Gastroesophageal sphincter (tissue), 4 donors: Measurements from ENCODE around the gene SLC38A3. TPM values are rescaled to one million over a fixed set of nuclear protein-coding genes. Genes with fewer than 3 reads are reported as not detected.

Source experiments
- ATAC-seq: fragments of 150-250 bp; one replicate; pipeline ENCODE4 v1.9.1; 2016; ENCODE audit warnings: mild to moderate bottlenecking, moderate library complexity
- H3K27ac ChIP-seq, 4 donors: fragments of 200-600 bp; sonication (generic) in 3 of 4; 1 replicate in 3 of 4; 2 replicates in 1 of 4; pipeline ENCODE4 v1.5.1; 2016 to 2019
- H3K27me3 ChIP-seq: fragments of 200-600 bp; sonication (generic); one replicate; pipeline ENCODE4 v1.5.1; 2019
- H3K36me3 ChIP-seq, 2 donors: fragments of 200-600 bp; sonication (generic); one replicate each; pipeline ENCODE4 v1.5.1; 2019; ENCODE audit warnings: control low read depth in 1 of 2
- H3K4me1 ChIP-seq, 3 donors: fragments of 200-600 bp; sonication (generic); 1 replicate in 2 of 3; 2 replicates in 1 of 3; pipeline ENCODE4 v1.5.1; 2016 to 2019; ENCODE audit warnings: control low read depth in 2 of 3
- H3K4me3 ChIP-seq, 2 donors: fragments of 200-600 bp; sonication (generic); one replicate each; pipeline ENCODE4 v1.5.1; 2019; ENCODE audit warnings: mild to moderate bottlenecking in 1 of 2, moderate library complexity in 1 of 2
- H3K9me3 ChIP-seq, 3 donors: fragments of 200-600 bp; sonication (generic); one replicate each; pipeline ENCODE4 v1.5.1; 2017 to 2019; ENCODE audit warnings: control low read depth in 2 of 3
- CTCF ChIP-seq, 4 experiments: fragments of 200-600 bp in 2 of 4; fragments of 450-650 bp in 2 of 4; sonication (generic) in 1 of 4; IDR thresholded peaks; one replicate each; pipeline ENCODE4 v1.5.1; 2017 to 2019; ENCODE audit warnings: antibody characterized with exemption in 4 of 4, mild to moderate bottlenecking in 2 of 4, moderate library complexity in 2 of 4
- EP300 ChIP-seq: sonication (generic); formaldehyde crosslinking; IDR thresholded peaks from one replicate; pipeline ENCODE4 v1.6.1; 2017; ENCODE audit warnings: antibody characterized with exemption, mild to moderate bottlenecking
- POLR2A ChIP-seq, 2 donors: fragments of 450-650 bp; IDR thresholded peaks; one replicate each; pipeline ENCODE4 v1.6.1; 2017; ENCODE audit warnings: antibody characterized with exemption in 2 of 2, mild to moderate bottlenecking in 2 of 2, moderate library complexity in 1 of 2
- POLR2AphosphoS5 ChIP-seq: sonication (generic); formaldehyde crosslinking; IDR thresholded peaks from one replicate; pipeline ENCODE4 v1.6.1; 2017; ENCODE audit warnings: antibody characterized with exemption
- WGBS, 2 donors: methylation state at CpG; one replicate each; pipeline ENCODE4 v1.1.5; 2018; ENCODE audit warnings: low coverage in 1 of 2; 5-methylcytosine and 5-hydroxymethylcytosine counted together
- total RNA-seq, 4 donors: library from RNA; depleted of rRNA; stranded (reverse); fragments of >200 nt; gene quantifications; one replicate each; pipeline ENCODE4 v1.1.0, GENCODE V29; 2016

The SLC38A3 gene
- total RNA-seq, 4 donors from 2014 or later = 0.35 TPM; not detected in 2

GRCh38 chr3:50268276-50268675 is 63.2 kb downstream of the SLC38A3 start:
- WGBS, 2 donors = 20 to 40% methylated on average over 2 to 3 of the region's 3 CpGs
- Histone ChIP-seq H3K4me3 (peak overlapping the region in 1 of 2 donors; percentile 68), H3K9me3 (no peaks in the 10 kb centered on the region), H3K27ac (peak overlapping the region in 3 of 4 donors; percentile 95 to 100 (median 98)), H3K27me3 (no peaks in the 10 kb centered on the region), H3K4me1 (peaks cover 0 to 97% (median 44%) of the 10 kb centered on the region in 3 donors), H3K36me3 (no peaks in the 10 kb centered on the region)
- TF ChIP-seq EP300 (no peak), POLR2AphosphoS5 (no peak), POLR2A (IDR thresholded peaks at IDR 0.05) (no peak), CTCF (IDR thresholded peaks at IDR 0.05) (no peak)
- ATAC-seq = no peak

GRCh38 chr3:50268703-50269451 is 63.8 kb downstream of the SLC38A3 start, which contains the start of gene SEMA3B:
Gene SEMA3B, plus strand, starts transcription at chr3:50269147. Its CDS starts 94 bp downstream, at chr3:50269241.
- ATAC-seq = peak; percentile 15
- H3K9me3 ChIP-seq = no peaks in the 10 kb centered on the region
- H3K4me3 ChIP-seq = peak within 1 kb of the TSS; percentile 7 to 68
- peak within 1 kb of the TSS; percentile 95 to 100 (median 98) for H3K27ac ChIP-seq
- 47% methylated on average over 7 of the region's 21 CpGs; no CpG with 5 or more reads in 1 of the 2 donors for WGBS, 2 donors
- peaks cover 5% of the 10 kb centered on the region for H3K27me3 ChIP-seq
- no peaks in the 10 kb centered on the region for H3K36me3 ChIP-seq
- TF ChIP-seq EP300 = no peak
- TF ChIP-seq POLR2AphosphoS5 = peak; percentile 88
- H3K4me1 ChIP-seq = peaks cover 0 to 97% (median 48%) of the 10 kb centered on the region in 3 donors

- peaks cover 0 to 97% (median 48%) of the 10 kb centered on the region in 3 donors for H3K4me1 ChIP-seq
- H3K27me3 ChIP-seq = peaks cover 6% of the 10 kb centered on the region
- H3K4me3 ChIP-seq = peak overlapping the region; percentile 7 to 68
- H3K9me3 ChIP-seq = no peaks in the 10 kb centered on the region
- no CpG with 5 or more reads among the region's 4 CpGs for WGBS, 2 donors
- TF ChIP-seq CTCF (IDR thresholded peaks at IDR 0.05) = no peak
- no peak for TF ChIP-seq POLR2A (IDR thresholded peaks at IDR 0.05)
- no peak for ATAC-seq
- peaks cover 0 to under 1% of the 10 kb centered on the region in 2 donors for H3K36me3 ChIP-seq
- peak overlapping the region; percentile 16 to 100 (median 96) for H3K27ac ChIP-seq
Observed at GRCh38 chr3:50269460-50269859, 64.4 kb downstream of the SLC38A3 start.

- Histone ChIP-seq H3K4me1 (peaks cover 0 to 97% (median 47%) of the 10 kb centered on the region in 3 donors), H3K27ac (peak overlapping the region in 3 of 4 donors; percentile 95 to 100 (median 98)), H3K9me3 (no peaks in the 10 kb centered on the region), H3K36me3 (peaks cover 0 to 6% of the 10 kb centered on the region in 2 donors), H3K27me3 (peaks cover 12% of the 10 kb centered on the region), H3K4me3 (peak overlapping the region in 1 of 2 donors; percentile 68)
- no peak for ATAC-seq
- TF ChIP-seq POLR2AphosphoS5 (no peak), EP300 (no peak), CTCF (IDR thresholded peaks at IDR 0.05) (no peak), POLR2A (IDR thresholded peaks at IDR 0.05) (no peak)
- WGBS, 2 donors = no CpG with 5 or more reads among the region's 8 CpGs
Observed at GRCh38 chr3:50269977-50270413, 64.9 kb downstream of the SLC38A3 start.

- WGBS, 2 donors = 60% methylated on average over 1 of the region's 19 CpGs; no CpG with 5 or more reads in 1 of the 2 donors
- no peak for ATAC-seq
- H3K27me3 ChIP-seq = peaks cover 18% of the 10 kb centered on the region
- H3K27ac ChIP-seq = peak overlapping the region in 3 of 4 donors; percentile 95 to 100 (median 98)
- H3K36me3 ChIP-seq = peaks cover 0 to 12% of the 10 kb centered on the region in 2 donors
- H3K4me3 ChIP-seq = peak overlapping the region in 1 of 2 donors; percentile 68
- TF ChIP-seq CTCF (IDR thresholded peaks at IDR 0.05) (no peak), POLR2AphosphoS5 (peak; percentile 27), POLR2A (IDR thresholded peaks at IDR 0.05) (no peak)
- no peaks in the 10 kb centered on the region for H3K9me3 ChIP-seq
- peaks cover 0 to 97% (median 41%) of the 10 kb centered on the region in 3 donors for H3K4me1 ChIP-seq
Observed at GRCh38 chr3:50270422-50271224, 65.6 kb downstream of the SLC38A3 start.
